SK-N-SH treated with all-trans-retinoic acid at 6 μM for 48 hours (cell line): ENCODE results near the gene ARID1B.

Experiments
- ATAC-seq: fragments of 200-7000 bp; cut with Tn5 transposase; 3 replicates; pipeline ENCODE4 v1.9.1; 2020; ENCODE audit warnings: mild to moderate bottlenecking, moderate library complexity
- BACH2 ChIP-seq: fragments of 250-450 bp; sonication (Bioruptor Pico); IDR thresholded peaks from 2 replicates; pipeline ENCODE4 v1.9.0; 2021; ENCODE audit warnings: mild to moderate bottlenecking, borderline replicate concordance
- CREB5 ChIP-seq: fragments of 250-450 bp; sonication (Bioruptor Pico); IDR thresholded peaks from 2 replicates; pipeline ENCODE4 v1.5.1; 2020; ENCODE audit warnings: low read depth, mild to moderate bottlenecking, moderate library complexity
- CSDC2 ChIP-seq: fragments of 250-450 bp; sonication (Bioruptor Pico); IDR thresholded peaks from 2 replicates; pipeline ENCODE4 v1.5.0; 2020; ENCODE audit warnings: mild to moderate bottlenecking, moderate library complexity
- ESRRG ChIP-seq: fragments of 250-450 bp; sonication (Bioruptor Pico); IDR thresholded peaks from 2 replicates; pipeline ENCODE4 v1.6.1; 2021; ENCODE audit warnings: mild to moderate bottlenecking
- GLIS3 ChIP-seq: fragments of 250-450 bp; sonication (Bioruptor Pico); IDR thresholded peaks from 2 replicates; pipeline ENCODE4 v1.5.0; 2020; ENCODE audit warnings: mild to moderate bottlenecking, moderate library complexity
- ISL1 ChIP-seq: fragments of 250-450 bp; sonication (Bioruptor Pico); IDR thresholded peaks from 2 replicates; pipeline ENCODE4 v2.1.2; 2022; ENCODE audit warnings: mild to moderate bottlenecking, moderate library complexity
- PATZ1 ChIP-seq: fragments of 250-450 bp; sonication (Bioruptor Pico); IDR thresholded peaks from 2 replicates; pipeline ENCODE4 v1.8.0; 2020; ENCODE audit warnings: mild to moderate bottlenecking, moderate library complexity, borderline replicate concordance
- POU6F1 ChIP-seq: fragments of 250-450 bp; sonication (Bioruptor Pico); IDR thresholded peaks from 2 replicates; pipeline ENCODE4 v1.8.0; 2021; ENCODE audit warnings: low read depth, mild to moderate bottlenecking, moderate library complexity, borderline replicate concordance
- PPARA ChIP-seq: fragments of 250-450 bp; sonication (Bioruptor Pico); IDR thresholded peaks from 2 replicates; pipeline ENCODE4 v1.5.0; 2020; ENCODE audit warnings: mild to moderate bottlenecking, borderline replicate concordance
- RARB ChIP-seq: fragments of 250-450 bp; sonication (Bioruptor Pico); IDR thresholded peaks from 2 replicates; pipeline ENCODE4 v1.8.0; 2021; ENCODE audit warnings: mild to moderate bottlenecking, moderate library complexity
- SNAI2 ChIP-seq: fragments of 250-450 bp; sonication (Bioruptor Pico); IDR thresholded peaks from 2 replicates; pipeline ENCODE4 v1.5.0; 2020; ENCODE audit warnings: mild to moderate bottlenecking, moderate library complexity
- TCF4 ChIP-seq: fragments of 250-450 bp; sonication (Bioruptor Pico); IDR thresholded peaks from 2 replicates; pipeline ENCODE4 v1.8.0; 2021; ENCODE audit warnings: mild to moderate bottlenecking, moderate library complexity, borderline replicate concordance
- TOX ChIP-seq: fragments of 250-450 bp; sonication (Bioruptor Pico); IDR thresholded peaks from 2 replicates; pipeline ENCODE4 v1.8.0; 2021; ENCODE audit warnings: mild to moderate bottlenecking, moderate library complexity, borderline replicate concordance
- TSHZ2 ChIP-seq: fragments of 250-450 bp; sonication (Bioruptor Pico); IDR thresholded peaks from 2 replicates; pipeline ENCODE4 v1.5.0; 2020; ENCODE audit warnings: mild to moderate bottlenecking, moderate library complexity
- ZC3H10 ChIP-seq: fragments of 250-450 bp; sonication (Bioruptor Pico); IDR thresholded peaks from 2 replicates; pipeline ENCODE4 v1.5.1; 2021; ENCODE audit warnings: mild to moderate bottlenecking, moderate library complexity
- ZFP3 ChIP-seq: fragments of 250-450 bp; sonication (Bioruptor Pico); IDR thresholded peaks from 2 replicates; pipeline ENCODE4 v1.5.0; 2020; ENCODE audit warnings: mild to moderate bottlenecking, moderate library complexity
- ZFP30 ChIP-seq: fragments of 450-650 bp; formaldehyde crosslinking; IDR thresholded peaks from 2 replicates; pipeline ENCODE4 v1.5.0; 2022; ENCODE audit warnings: mild to moderate bottlenecking, moderate library complexity
- ZNF565 ChIP-seq: fragments of 450-650 bp; formaldehyde crosslinking; conservative IDR thresholded peaks from 2 replicates; pipeline ENCODE4 v1.5.0; 2020; ENCODE audit warnings: low read depth, mild to moderate bottlenecking, moderate library complexity
- ZNF70 ChIP-seq: fragments of 450-650 bp; formaldehyde crosslinking; IDR thresholded peaks from 2 replicates; pipeline ENCODE4 v1.5.0; 2020; ENCODE audit warnings: mild to moderate bottlenecking, moderate library complexity
- ZNF8 ChIP-seq: fragments of 450-650 bp; formaldehyde crosslinking; IDR thresholded peaks from 2 replicates; pipeline ENCODE4 v1.5.0; 2020; ENCODE audit warnings: mild to moderate bottlenecking, moderate library complexity

Gene ARID1B

GRCh38 chr6:156890627-156891314 lies 113.6 kb downstream of the ARID1B start:
- TF ChIP-seq PPARA: no peak
- TF ChIP-seq TOX (CRISPR knock-in tag): no peak
- no peak for TF ChIP-seq ZNF8 (CRISPR knock-in tag)
- TF ChIP-seq BACH2 (CRISPR knock-in tag): no peak
- no peak for TF ChIP-seq TCF4 (CRISPR knock-in tag)
- no peak for TF ChIP-seq SNAI2 (CRISPR knock-in tag)
- TF ChIP-seq POU6F1: no peak
- no peak for TF ChIP-seq CREB5 (CRISPR knock-in tag)
- ATAC-seq: no peak

- no peak for ATAC-seq
- TF ChIP-seq ZFP30 (CRISPR knock-in tag): no peak
These were observed 120.8 kb downstream of the ARID1B start for GRCh38 chr6:156897907-156898531.

- TF ChIP-seq SNAI2 (CRISPR knock-in tag) (no peak), CSDC2 (CRISPR knock-in tag) (no peak), ZNF565 (CRISPR knock-in tag) (no peak), ZFP30 (CRISPR knock-in tag) (no peak), ZFP3 (no peak), BACH2 (CRISPR knock-in tag) (no peak), PATZ1 (no peak), ESRRG (CRISPR knock-in tag) (no peak), TCF4 (CRISPR knock-in tag) (no peak), ZC3H10 (CRISPR knock-in tag) (no peak), GLIS3 (no peak), ISL1 (CRISPR knock-in tag) (no peak), ZNF8 (CRISPR knock-in tag) (no peak), ZNF70 (CRISPR knock-in tag) (no peak), TSHZ2 (no peak), RARB (CRISPR knock-in tag) (no peak)
- ATAC-seq: no peak
These were observed 121.9 kb downstream of the ARID1B start for GRCh38 chr6:156899071-156899470.

GRCh38 chr6:156899532-156900135 lies 122.5 kb downstream of the ARID1B start:
- TF ChIP-seq ZNF8 (CRISPR knock-in tag): no peak
- no peak for TF ChIP-seq ZC3H10 (CRISPR knock-in tag)
- ATAC-seq: no peak
